HG03378 (cell line): ENCODE data around the gene FGF9.

Experiments
- ATAC-seq: cut with Tn5 transposase; IDR thresholded peaks from one replicate; pipeline ENCODE4 v1.9.1; 2021; ENCODE audit warnings: mild to moderate bottlenecking, moderate library complexity; ENCODE audit not compliant: unreplicated experiment

The FGF9 gene

DNA sequence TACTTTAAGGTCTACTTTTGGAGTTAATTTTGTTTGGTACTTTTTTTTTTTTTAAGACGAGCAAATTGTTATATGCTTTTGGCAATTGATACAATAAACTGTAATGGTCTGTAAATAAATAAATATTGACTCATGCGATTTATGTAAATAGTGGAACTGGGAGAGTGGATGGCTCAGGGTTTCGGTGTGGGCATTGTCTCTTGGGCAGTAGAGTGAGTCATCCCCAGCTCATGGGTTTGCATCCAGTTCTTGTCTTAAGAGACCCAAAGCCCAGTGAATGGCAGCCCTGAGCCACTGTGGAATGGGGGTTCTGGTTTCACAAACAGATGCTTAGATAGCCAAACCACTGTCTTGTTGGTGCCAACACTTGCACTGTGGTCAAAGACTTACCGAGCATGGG lies 33.0 kb downstream of the FGF9 start:
- ATAC-seq = no peak

GRCh38 chr13:21707586-21707985 lies 36.7 kb downstream of the FGF9 start:
- no peak for ATAC-seq

GRCh38 chr13:21709697-21710096 lies 38.8 kb downstream of the FGF9 start:
- no peak for ATAC-seq

DNA sequence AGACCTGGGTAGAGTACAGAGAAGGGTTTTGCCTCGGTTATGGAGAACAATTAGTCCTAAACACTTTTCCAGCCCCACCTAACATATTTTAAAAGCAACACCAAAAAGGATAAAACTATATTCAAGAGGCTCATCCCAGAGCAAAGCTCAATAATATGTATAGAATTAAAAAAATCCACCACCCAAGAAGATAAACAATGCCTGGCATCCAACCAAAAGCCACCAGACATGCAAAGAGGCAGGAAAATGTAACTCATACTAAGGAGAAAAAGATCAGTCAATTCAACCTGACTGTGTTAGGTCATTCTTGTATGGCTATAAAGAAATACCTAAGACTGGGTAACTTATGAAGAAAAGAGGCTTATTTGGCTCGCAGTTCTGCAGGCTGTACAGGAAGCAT lies 39.3 kb downstream of the FGF9 start:
- no peak for ATAC-seq

- no peak for ATAC-seq
Measured at GRCh38 chr13:21717817-21718216, 46.9 kb downstream of the FGF9 start.

GRCh38 chr13:21719463-21719862 lies 48.6 kb downstream of the FGF9 start:
- no peak for ATAC-seq

DNA sequence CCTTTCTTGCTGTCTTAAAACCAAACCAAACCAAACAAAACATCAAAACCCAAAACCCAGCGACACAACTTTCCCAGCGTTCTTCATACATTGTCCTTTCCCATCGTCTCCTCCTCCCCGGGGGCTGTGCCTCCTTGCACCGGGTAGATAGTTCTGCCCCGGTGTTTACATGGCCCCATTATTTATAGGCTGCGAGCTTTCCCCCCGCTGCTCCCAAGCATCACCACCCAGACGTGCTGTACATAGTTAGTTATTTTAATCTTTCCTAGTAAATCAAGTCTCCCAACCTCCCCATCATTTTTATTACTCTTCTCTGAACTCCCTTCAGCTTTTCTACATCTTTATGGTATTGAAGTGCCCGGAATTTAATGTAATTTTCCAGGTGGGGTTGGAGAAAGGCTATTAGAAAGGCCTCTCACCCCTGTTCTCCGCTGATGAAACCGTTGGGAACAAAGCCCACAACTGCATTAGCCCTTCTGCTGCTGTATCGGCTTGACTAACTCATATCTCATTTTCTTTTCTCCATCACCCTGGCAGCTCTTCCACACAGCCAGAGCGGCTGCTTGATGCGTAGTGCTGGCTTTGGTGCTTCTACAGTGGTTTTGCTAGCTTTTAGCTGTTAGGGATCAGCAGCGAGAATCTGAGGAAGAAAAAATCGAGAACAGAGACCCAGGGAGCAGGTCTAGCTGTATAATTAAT lies 53.1 kb downstream of the FGF9 start:
- ATAC-seq = no peak

DNA sequence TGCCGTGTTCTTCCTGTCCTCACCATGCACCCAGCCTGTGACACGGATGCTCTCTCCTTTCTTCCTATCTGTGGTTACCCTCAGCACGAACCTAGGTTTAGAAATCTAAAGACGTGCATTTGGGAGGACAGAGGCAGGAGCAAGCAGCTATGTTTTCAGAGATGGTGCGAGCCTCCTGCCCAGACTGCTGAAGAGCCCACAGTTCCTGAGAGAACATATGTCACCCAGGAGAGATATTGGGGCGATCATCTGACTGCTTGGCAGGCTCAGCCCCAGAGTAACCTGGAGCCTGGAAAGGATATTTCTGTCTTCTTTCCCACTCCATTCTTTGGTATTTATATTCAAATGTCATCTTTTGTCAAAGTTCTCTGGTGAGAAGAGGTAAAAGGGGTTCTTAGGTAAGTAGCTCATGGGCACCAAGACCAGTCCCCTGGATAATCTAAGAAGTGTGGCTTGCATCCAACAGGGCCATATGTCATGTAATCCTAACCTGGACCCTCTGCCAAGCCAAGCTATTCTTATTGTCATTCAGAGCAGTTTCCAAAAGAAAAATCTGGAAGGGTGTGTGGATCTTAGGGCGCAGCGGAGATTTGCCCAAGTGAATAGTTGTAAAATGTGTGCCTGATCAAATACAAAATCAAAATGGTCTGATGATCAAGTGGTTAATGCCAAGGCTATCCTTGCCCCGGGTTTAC lies 59.5 kb downstream of the FGF9 start:
- ATAC-seq = no peak

GRCh38 chr13:21733475-21734263 lies 62.8 kb downstream of the FGF9 start:
- ATAC-seq = no peak

DNA sequence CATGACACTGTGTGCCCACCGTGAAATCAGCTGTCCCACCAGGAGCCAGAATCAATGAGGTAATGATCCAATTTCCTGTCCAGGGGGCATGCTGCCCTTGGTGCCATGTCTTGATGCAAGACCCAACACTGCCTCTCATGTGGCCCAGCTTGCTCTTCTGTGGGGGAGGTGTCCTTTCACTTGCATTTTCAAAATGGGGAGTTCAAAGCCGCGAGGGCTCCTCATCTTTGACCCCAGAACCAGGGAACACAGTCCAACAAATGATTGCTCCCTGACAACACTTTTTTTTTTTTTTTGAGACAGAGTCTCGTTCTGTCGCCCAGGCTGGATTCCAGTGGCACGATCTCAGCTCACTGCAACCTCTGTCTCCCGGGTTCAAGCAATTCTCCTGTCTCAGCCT lies 64.1 kb downstream of the FGF9 start:
- ATAC-seq = no peak

- no peak for ATAC-seq
Measured at GRCh38 chr13:21735701-21736401, 65.0 kb downstream of the FGF9 start.

DNA sequence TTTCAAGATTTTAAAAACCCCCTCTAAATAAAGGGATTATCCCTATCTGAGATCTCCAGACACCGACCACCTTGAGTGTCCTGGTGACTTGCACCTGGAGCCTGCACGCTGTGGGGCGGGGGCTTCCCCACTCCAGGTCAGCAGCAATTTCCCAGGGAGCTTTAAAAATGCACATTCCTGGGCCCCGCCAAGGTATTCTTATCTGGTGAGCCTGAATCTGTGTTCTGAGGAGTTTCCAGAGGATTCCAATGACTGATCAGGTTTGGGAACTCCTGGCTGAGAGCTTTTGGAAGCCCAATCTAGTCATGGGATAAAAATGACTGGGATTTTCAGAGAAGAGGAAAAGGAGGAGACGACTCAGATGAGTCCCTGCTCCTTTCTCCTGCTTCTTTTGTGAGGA lies 66.1 kb downstream of the FGF9 start:
- ATAC-seq = no peak

DNA sequence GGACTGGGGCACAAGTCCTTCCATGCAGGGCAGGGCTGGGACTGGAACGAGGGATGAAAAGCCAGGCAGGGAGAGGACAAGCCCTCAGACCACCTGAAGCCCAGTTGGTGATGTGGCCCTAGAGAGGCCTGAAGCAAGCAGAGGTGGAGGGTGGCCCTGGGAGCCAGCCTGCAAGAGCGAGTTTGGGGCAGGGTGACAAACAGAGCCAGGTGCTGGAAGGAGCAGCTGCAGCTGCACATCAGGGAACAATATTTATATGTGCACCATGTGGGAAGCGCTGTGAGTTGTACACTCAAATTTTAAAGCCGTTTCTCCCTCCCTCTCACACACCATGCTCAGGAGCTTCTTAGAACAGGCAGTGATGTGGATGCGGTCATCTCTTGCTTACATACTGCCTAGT lies 67.8 kb downstream of the FGF9 start:
- ATAC-seq = no peak

DNA sequence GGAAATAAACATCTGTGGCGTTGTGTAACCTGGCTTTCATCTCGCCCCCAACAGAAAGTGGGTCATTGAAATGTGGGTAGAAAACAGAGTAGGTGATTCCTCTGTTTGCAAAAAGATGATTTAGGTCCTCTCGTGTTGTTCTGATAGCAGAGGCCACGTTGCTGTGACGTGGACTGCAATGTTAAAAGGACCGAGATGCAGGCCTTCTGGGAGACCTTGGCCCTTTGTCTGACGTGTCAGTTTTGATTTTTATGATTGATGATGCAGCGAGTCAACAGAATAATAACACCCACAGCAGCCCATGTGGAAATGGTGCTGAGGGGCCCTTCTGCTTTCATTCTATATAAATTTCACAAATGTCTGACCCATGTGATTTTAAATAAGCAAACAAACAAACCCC lies 68.9 kb downstream of the FGF9 start:
- ATAC-seq = no peak

- ATAC-seq = no peak
Measured at GRCh38 chr13:21741396-21741979, 70.6 kb downstream of the FGF9 start.

DNA sequence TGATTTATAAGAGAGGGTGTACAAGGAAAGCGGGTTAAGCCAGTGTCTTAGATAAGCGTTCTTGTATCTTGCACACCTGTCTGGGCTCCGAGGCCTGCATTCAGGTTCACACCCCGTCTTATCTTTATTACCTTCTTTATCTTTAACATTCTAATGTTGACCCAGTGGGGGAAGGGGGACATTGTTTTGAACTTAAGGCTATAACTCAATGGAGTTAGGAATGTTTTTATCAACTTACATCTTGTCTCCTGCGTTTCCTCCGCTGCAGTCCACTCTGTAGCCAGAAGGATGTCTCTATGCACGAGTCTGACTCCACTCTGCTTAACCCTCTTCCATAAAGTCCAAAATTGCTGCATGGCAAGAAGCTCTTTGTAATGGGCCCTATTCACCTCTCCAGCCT lies 71.2 kb downstream of the FGF9 start:
- no peak for ATAC-seq

GRCh38 chr13:21744149-21744548 lies 73.3 kb downstream of the FGF9 start:
- no peak for ATAC-seq

DNA sequence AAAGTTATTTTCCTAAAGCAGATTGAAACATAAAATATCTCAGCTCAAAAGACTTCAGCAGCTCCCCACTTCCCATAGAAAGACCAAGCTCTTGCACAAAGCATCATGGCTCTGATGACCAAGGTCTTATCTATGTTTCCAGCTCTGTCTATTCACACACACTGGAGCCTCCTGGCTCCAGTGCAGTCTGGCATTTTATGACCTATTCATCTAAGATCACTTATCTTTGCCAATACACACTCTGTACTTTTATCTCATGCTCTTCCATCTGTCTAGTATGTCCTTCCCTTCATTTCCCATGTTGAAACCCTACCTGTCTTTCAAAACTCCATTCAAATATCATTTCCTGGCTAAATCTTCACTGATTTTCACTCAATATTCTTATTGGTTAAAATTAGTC lies 74.4 kb downstream of the FGF9 start:
- ATAC-seq = no peak

GRCh38 chr13:21747456-21747855 lies 76.6 kb downstream of the FGF9 start:
- ATAC-seq = no peak

GRCh38 chr13:21748166-21748565 lies 77.3 kb downstream of the FGF9 start:
- no peak for ATAC-seq

DNA sequence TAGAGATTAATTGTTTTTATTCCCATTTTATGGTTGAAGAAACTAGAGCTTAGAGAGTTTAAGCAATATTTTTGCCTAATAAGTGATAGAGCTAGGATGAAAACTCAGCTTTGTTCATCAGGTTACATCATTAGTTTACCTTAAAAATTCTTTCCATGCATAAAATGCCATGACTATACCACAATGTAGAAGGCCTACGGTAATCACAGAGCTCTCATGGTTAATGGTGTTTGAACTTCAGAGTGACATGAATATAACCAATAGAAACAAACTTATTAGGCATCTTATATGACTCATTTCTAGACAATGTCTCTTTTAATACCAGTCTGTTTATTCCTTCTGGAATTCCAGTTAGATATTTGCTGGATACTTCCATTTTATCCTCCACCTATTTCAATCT lies 78.5 kb downstream of the FGF9 start:
- ATAC-seq = no peak
